HG03378 (cell line): ENCODE data around the gene GLB1L2.

Source experiments
- ATAC-seq: cut with Tn5 transposase; IDR thresholded peaks from one replicate; pipeline ENCODE4 v1.9.1; 2021; ENCODE audit warnings: mild to moderate bottlenecking, moderate library complexity; ENCODE audit not compliant: unreplicated experiment

Gene GLB1L2

GRCh38 chr11:134417871-134418840, 86.4 kb downstream of the GLB1L2 start:
- no peak for ATAC-seq

GRCh38 chr11:134423106-134423505, 91.3 kb downstream of the GLB1L2 start:
- ATAC-seq = no peak

GRCh38 chr11:134425413-134425812, 93.6 kb downstream of the GLB1L2 start:
- ATAC-seq = no peak
